ENCODE results near the gene ZSWIM3.

ZSWIM3 gene

DNA sequence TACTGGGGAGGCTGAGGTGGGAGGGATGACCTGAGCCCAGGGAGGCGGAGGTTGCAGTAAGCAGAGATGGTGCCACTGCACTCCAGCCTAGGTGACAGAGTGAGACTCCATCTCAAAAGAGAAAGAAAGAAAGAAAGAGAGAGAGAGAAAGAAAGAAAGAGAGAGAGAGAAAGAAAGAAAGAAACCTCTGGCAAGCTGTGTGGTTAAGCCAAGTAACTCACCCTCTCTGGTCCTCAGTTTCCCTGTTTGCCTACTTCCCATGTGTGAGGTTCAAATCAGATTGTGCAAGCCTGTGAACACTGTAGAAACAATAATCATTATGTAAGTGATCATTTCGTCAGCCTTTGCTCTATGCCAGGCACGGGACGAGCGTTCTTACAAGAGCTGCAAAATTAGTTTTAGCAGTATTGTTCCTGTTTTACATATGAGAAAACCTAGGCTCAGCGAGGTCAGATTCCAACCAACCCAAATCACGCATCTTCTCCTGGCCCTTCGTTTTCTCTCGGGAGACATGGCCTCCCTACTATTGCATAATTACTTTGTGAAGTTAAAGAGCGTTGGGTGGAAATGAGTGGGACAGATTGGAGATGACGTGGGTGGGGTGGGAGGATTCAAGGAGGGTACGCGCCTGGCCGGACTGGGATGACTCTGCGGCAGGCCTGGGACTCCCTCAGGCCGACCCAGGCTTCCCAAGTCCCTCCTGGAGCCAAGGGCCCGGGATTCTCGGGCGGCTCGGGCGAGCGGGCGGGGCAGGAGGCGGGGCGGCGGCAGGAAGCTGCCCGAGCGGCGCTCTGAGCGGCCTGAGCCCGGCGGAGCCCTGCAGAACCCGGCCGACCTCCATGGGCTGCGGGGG is 24.2 kb upstream of the ZSWIM3 start, which contains the start of gene SNX21:
Gene SNX21 (plus strand): TSS at position 770 of the 853 bp plus-strand sequence. CDS start 121 bp downstream, outside the sequence.
- DNase-seq: peak in 1 of 2 donors; percentile 21

DNA sequence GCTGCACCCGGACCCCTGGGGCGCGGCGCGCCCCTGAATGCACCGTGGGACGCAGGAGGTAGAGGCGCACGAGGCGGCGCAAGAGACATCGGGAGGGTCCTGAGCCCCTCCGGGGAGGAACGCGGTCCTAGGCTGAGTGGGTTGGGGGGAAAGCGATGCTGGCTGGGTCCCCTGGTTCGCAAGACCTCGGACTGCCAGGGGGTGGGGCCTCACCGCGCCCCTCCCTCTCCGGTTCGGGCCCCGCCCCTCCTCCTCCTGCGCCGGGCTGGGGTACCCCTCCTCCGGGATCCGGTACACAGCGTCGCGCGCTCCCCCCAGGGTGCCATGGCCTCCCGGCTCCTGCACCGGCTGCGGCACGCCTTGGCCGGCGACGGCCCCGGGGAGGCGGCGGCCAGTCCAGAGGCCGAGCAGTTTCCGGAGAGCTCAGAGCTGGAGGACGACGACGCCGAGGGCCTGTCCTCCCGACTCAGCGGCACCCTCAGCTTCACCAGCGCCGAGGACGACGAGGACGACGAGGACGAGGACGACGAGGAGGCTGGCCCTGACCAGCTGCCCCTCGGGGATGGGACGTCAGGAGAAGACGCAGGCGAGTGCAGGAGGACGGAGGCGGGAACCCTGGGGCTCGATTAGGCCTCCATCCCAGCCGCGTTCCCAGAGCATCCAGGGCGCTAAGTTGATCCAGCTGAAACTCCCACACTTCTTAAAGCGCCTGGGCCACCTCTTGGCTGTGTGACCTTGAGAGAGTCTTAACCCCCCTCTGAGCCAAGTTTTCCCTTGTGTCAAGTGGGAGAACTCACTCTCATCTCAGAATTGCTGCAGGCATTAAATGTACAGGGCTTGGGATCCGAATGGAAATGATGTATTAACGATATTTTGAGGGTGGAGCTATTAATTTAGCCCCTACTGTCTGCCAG is 23.3 kb upstream of the ZSWIM3 start:
- DNase-seq: peak in 1 of 2 donors; percentile 36

DNA sequence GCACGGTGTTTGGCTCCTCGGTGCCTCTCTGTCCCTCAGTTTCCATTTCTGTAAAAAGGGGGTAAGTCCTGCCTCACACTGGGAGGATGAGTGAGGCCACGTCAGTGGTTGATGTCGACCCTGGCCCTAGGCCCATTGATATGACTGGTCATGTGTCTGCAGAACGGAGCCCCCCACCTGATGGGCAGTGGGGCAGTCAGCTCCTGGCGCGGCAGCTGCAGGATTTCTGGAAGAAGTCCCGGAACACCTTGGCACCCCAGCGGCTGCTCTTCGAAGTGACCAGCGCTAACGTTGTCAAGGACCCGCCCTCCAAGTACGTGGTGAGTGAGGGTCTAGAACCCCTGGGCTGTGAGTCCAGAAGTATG is 22.6 kb upstream of the ZSWIM3 start:
- DNase-seq: no peak

DNA sequence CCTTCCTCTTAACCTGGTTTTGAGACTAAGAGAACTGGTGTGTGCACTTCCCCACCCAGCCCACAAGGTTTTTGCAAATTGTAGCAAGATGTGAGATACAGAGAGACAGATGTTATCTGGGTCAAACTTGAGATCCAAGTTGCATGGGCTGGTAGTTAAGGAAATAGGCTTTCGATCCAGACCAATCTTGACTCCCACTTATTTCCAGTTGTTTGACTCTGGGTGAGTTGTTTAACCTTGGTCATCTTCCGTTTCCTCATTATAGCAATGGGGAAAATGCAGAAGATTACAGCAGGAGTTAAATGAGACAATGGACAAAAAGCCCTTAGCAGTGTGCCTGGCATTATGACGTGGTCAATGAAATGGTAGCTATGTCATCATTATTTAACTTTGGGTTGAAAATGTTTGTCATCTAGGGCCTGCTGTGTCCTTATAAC is 22.1 kb upstream of the ZSWIM3 start:
- no peak for DNase-seq

DNA sequence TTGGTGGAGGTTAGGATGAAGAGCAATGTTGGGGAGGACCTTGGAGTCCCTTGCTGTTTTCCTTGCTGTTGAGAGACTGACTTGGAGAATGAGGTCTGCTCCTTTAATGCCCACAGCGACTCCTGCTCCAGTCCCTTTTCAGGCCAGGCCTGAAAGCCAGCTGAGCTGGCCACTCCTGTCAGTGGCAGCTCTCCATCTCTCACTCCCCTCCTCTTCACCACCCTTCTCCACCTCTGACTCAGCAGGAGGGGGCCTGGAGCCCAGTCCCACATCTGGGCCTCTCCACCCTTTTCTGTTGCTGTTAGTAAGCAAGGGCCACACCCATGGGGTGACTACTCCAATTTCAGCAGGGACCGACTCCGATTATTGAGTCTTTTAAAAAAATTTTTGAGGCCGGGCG is 21.6 kb upstream of the ZSWIM3 start:
- no peak for DNase-seq

DNA sequence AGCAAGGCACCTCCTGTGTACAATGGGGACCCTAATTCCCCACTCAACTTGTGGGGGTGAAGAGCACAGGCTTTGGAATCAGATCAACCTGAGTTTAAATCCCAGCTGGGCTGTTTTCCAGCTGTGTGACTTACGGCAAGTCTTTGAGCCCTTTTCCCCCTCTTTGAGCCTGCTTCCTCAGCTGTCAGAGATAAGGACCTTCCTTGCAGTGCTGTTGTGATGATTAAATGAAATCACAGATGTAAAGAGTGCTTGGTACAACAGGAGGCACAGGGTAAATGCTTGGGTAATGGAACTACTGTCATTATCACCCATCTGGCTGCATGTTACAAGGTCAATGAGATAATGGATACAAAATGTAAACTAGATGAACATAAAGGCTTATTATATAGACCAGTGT is 20.6 kb upstream of the ZSWIM3 start:
- no peak for DNase-seq

DNA sequence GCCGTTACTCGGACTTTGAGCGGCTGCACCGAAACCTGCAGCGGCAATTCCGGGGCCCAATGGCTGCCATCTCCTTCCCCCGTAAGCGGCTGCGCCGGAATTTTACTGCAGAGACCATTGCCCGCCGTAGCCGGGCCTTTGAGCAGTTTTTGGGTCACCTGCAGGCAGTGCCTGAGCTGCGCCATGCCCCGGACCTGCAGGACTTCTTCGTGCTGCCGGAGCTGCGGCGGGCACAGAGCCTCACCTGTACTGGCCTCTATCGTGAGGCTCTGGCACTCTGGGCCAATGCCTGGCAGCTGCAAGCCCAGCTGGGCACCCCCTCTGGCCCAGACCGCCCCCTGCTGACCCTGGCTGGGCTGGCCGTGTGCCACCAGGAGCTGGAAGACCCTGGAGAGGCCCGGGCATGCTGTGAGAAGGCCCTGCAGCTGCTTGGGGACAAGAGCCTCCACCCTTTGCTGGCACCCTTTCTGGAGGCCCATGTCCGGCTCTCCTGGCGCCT is 16.7 kb upstream of the ZSWIM3 start:
- DNase-seq: no peak

DNA sequence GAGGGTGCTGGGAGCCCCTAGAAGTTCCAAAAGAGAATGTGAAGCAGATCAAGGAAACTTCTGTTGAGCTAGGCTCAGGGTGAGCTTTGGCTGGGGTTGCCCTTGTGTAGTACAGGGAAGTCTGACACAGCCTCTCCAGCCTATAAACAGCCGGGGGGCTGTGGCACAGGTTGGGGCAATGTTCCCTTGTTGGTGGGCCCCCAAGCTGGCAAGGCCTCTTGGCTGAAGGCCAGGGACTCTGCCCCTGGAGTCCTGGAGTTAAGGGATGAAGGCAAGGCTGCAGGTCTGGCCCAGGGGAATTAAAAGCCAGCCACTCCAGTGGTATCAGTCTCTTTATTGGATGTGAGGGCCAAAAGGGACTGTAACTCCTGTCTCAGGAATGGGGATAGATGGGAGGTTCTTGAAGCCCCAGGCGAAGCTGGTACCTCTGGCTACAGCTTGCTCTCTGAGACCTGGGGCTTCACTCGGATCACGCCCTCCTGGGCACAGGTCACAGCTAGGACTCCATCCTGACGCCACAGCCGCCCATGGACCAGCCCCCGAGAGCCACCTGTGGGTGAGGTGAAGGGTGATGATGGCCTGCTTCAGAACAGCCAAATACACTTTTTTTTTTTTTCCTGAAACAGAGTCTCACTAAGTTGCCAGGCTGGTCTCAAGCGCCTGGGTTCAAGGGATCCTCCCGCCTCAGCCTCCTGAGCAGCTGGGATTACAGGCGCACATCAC is 15.8 kb upstream of the ZSWIM3 start:
- no peak for DNase-seq

DNA sequence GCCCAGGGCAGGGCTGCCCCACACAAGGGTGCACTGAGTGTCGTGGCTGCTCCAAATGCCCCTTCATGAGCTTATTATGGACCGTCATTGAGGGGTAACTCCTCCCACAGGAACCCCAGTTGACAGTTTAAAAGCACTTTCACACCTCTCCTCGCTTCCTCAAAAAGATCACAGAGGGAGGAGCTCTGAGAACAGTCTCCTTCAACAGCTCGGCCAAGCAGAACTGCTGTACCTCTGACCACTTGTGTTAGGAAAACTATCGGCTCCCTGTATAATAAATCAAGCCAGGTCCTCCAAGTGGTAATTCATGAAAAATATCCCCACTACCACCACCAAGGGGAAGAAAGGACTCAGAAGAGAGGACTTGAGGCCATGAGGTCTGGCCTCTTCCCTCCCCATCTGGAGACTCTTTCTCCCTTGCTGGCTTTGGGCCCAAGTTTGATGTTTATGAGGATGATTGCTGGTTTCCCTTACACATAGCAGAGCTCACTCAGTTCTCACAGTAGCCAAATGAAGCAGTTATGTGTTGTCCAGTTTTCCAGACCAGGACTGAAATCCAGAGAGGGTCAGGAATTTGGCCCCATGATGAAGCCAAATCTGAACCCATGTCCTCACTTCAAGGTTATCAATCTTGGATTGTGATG is 15.1 kb upstream of the ZSWIM3 start:
- no peak for DNase-seq

DNA sequence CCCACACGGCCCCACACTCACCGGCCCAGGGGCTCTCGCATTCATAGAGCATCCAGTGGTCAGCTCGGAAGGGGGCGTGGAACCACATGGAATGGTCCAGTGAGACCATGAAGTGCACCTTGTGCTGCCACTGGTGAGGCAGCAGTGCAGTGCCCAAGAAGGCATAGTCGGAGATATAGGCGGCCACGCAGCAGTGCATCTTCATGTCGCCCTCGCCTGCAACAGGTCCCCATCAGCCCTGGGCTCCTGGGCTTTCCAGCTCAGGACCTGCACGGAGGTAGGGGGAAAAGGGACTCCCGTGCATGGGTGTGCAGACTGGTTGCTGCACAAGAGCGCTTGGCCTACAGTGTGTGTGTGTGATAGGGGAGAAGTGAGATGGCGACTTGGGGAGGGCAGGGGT is 13.9 kb upstream of the ZSWIM3 start:
- no peak for DNase-seq

DNA sequence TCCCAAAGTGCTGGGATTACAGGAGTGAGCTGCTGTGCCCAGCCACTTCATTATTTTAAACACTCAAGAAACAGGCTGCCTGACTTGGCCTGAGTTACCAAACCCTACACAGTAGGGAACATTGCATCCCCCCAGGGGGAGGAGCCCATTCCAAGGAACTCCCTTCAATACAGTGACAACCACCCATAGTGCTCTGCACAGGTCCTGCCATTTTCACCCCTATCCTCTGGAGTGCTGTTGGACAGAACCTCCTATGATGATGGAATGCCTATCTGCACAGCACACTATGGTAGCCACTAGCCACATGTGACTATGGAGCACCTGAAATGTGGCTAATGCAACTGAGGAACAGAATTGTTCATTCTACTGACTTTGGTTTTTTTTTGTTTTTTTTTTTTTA is 12.0 kb upstream of the ZSWIM3 start:
- DNase-seq: no peak

DNA sequence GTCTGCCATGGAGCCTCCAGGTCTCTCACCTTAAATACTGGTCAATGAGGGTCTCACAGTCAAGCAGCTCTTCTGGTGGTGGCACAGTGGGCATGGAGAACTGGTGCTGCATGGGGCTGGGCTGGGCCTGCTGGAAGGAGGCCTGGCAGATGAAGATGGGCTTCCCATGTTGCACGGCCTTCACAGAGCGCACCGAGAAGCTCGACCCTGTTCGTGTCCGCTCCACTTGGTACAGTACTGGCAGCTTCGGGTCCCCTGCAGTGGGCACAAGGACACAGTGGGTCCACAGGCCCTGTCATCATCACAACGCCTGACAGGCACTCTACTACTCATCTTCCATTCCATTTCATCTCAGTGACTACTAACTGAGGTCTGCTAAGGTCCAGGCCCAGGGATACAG is 9.0 kb upstream of the ZSWIM3 start:
- no peak for DNase-seq

DNA sequence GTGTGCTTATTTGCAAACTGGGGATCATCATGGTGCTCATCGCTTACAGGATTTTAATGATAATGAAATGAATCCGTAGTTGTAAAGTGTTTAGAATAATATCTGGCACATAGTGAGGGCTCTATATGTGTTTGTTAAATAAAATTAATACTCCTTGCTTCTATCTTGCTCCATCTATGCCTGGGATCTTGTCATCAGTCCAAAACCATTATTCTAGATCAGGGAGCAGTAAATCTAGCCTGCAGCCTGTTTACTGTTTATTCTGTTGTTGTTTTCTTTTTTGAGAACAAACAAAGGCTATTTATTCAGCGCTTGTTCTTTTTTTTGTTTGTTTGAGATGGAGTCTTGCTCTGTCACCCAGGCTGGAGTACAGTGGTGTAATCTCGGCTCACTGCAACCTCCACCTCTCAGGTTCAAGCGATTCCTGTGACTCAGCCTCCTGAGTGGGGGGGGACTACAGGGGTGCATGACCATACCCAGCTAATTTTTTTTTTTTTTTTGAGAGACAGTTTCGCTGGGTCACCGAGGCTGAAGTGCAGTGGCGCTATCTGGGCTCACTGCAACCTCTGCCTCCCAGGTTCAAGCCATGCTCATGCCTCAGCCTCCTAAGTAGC is 8.3 kb upstream of the ZSWIM3 start:
- no peak for DNase-seq

DNA sequence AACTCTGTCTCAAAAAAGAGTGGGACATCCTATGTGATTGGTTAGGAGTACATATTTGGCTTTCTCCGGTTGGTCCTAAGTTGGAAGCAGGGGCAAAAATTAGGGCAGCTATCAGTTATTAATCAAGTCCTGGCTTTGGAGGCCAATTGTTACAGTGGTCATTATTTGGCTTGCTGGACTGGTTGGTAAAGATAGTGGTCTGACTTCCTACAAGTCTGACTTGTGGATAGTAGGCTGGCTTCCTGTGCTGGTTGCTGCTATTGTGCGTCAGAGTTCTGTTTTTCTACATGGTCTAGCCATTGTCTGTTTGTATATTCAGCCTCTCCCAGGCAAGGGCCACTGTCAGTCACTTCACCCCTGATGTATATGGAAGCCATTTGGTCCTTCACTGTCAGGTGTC is 7.2 kb upstream of the ZSWIM3 start:
- DNase-seq: no peak

DNA sequence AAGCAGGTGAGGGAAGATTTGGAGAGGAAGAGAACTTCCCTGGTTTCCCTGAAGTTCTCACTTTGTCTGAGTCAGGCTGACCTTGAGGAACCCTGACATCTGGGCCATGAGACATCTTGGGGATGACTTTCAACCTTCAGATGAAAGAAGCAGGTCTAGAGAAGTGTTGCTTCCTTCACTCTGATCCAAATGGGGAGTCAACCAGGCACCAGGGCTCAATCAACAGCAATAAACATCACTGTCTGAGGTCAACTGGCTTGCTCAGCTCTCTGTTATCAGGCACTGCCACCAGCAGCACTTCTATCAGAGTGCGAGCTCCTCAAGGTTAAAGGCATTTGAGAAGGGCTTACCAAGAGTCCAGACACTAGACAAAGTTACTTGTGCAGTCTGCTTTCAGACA is 6.5 kb upstream of the ZSWIM3 start:
- DNase-seq: no peak

DNA sequence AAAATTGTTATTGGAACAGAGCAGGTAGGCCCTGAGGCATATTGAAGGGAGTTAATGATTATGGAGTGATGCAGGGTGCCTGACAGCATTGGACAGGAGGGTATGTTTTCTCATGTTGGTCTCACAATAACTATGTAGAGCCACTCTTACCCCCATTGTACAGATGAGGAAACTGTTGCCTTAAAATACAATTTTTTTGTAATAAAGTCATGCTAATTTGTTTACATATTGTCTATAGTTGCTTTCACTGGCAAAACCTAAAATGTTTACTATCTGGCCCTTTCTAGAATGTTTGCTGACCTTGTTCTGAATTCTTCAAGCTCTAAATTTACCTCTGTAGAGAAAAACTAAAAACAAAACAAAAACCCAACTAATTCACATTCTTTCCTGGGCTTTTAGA is 5.9 kb upstream of the ZSWIM3 start:
- no peak for DNase-seq

DNA sequence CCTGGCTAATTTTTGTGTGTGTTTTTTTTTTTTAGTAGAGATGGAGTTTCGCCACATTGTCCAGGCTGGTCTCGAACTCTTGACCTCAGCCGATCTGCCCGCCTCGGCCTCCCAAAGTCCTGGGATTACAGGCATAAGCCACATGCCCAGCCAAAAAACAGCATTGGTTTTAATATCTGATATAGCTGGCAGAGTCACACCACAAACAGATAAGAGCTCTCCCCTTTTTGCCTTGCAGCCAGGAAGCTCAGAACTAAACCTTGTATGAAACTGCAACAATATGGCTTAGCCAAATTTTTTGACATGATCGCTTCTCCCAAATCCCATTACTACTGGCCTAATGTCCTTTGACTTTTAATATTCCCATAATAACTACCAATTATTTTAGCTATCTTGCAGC is 5.1 kb upstream of the ZSWIM3 start:
- DNase-seq: no peak

DNA sequence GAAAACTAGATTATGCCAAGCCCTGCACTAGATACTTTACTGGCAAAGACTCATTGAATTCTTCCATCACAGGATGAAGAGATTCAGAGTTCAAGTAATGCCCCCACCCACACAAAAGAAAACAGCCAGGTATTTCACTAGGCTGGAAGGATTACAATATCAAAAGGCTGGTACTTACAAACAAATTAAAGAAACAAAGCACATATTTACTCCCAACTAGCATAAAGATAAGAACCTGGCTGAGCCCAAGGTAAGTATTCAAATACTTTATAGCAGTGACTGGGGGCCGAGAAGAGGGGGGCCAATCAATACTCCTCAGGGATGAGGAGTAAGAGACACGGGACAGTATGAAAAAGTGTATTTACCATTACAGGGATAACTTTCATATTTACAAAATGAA is 3.9 kb upstream of the ZSWIM3 start:
- no peak for DNase-seq

DNA sequence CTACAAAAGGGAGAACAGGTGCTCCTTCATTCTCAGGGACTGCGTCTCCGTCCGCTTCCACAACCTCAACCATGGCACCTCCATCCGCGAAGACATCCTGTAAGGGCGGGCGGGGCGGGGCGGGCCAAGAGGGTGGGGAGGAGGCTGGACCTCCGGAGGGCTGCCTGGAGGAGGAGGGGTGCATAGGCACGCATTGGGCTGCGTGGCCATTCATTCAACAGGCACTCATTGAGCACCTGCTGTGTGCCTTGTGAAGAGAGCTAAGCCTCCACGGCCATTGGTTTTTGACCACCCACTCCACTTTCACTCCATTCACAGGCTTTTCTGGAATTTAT is 435 bp downstream of the ZSWIM3 start:
- DNase-seq: peak in 1 of 2 donors; percentile 32

DNA sequence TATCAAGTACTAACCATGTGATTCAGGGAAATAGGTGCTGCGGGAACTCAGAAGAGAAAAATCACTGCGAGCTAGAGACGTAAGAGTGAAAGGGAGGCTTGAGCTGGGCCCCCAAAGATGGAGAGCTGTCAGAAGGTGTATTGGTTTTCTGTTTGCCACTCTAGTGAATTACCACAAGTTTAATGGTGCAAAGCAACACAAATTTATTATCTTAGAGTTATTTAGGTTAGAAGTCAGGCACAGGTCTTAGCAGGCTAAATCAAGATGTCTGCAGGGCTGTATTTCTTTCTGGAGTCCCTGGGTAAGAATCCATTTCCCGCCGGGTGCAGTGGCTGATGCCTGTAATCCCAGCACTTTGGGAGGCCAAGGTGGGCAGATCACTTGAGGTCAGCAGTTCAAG is 2.5 kb downstream of the ZSWIM3 start:
- no peak for DNase-seq

DNA sequence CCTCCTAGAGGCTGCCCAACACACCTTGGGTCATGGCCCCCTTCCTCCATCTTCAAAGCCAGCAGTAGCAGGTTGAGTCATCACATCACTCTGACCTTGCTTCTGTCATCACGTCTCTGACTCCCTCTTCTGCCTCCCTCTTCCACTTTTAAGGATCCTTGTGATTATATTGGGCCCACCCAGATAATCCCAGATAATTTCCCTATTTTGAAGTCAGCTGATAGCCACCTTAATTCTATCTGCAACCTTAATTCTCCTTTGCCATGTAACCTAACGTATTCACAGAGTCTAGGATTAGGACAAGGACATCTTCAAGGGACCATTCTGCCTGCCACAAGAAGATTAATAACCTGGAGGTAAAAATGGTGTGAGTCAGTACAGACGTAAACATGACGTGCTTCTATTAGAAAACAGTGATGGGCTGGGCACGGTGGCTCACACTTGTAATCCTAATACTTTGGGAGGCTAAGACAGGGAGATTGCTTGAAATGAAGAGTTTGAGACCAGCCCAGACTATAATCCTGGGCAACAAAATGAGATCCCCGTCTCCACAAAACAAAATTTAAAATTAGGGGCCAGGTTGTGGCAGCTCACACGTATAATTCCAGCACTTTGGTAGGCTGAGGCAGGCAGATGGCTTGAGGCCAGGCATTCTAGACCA is 3.3 kb downstream of the ZSWIM3 start:
- DNase-seq: no peak

Data from stimulated activated CD4-positive, alpha-beta T cell treated with anti-CD3 and anti-CD28 coated beads, Interleukin-2, amount 100 ng/mL, for 48 hours (primary cell).